HG02588 (cell line): Measurements from ENCODE around the gene MKI67.
"Not testable (repeated sequence)": the region's sequence is repeated elsewhere in the genome, so short reads cannot be mapped to it uniquely, and the experiment has no call there.

ENCODE experiments used
- ATAC-seq: cut with Tn5 transposase; IDR thresholded peaks from one replicate; pipeline ENCODE4 v1.9.1; 2021; ENCODE audit warnings: mild to moderate bottlenecking, moderate library complexity; ENCODE audit not compliant: unreplicated experiment

Gene MKI67, protein sequence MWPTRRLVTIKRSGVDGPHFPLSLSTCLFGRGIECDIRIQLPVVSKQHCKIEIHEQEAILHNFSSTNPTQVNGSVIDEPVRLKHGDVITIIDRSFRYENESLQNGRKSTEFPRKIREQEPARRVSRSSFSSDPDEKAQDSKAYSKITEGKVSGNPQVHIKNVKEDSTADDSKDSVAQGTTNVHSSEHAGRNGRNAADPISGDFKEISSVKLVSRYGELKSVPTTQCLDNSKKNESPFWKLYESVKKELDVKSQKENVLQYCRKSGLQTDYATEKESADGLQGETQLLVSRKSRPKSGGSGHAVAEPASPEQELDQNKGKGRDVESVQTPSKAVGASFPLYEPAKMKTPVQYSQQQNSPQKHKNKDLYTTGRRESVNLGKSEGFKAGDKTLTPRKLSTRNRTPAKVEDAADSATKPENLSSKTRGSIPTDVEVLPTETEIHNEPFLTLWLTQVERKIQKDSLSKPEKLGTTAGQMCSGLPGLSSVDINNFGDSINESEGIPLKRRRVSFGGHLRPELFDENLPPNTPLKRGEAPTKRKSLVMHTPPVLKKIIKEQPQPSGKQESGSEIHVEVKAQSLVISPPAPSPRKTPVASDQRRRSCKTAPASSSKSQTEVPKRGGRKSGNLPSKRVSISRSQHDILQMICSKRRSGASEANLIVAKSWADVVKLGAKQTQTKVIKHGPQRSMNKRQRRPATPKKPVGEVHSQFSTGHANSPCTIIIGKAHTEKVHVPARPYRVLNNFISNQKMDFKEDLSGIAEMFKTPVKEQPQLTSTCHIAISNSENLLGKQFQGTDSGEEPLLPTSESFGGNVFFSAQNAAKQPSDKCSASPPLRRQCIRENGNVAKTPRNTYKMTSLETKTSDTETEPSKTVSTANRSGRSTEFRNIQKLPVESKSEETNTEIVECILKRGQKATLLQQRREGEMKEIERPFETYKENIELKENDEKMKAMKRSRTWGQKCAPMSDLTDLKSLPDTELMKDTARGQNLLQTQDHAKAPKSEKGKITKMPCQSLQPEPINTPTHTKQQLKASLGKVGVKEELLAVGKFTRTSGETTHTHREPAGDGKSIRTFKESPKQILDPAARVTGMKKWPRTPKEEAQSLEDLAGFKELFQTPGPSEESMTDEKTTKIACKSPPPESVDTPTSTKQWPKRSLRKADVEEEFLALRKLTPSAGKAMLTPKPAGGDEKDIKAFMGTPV (N-terminal part only)

GRCh38 chr10:128125944-128126764 is at the start of gene MKI67:
TSS of gene MKI67 (minus strand) at chr10:128126423. CDS start at chr10:128125667, 756 bp downstream.
- ATAC-seq, result peak; percentile 84

DNA sequence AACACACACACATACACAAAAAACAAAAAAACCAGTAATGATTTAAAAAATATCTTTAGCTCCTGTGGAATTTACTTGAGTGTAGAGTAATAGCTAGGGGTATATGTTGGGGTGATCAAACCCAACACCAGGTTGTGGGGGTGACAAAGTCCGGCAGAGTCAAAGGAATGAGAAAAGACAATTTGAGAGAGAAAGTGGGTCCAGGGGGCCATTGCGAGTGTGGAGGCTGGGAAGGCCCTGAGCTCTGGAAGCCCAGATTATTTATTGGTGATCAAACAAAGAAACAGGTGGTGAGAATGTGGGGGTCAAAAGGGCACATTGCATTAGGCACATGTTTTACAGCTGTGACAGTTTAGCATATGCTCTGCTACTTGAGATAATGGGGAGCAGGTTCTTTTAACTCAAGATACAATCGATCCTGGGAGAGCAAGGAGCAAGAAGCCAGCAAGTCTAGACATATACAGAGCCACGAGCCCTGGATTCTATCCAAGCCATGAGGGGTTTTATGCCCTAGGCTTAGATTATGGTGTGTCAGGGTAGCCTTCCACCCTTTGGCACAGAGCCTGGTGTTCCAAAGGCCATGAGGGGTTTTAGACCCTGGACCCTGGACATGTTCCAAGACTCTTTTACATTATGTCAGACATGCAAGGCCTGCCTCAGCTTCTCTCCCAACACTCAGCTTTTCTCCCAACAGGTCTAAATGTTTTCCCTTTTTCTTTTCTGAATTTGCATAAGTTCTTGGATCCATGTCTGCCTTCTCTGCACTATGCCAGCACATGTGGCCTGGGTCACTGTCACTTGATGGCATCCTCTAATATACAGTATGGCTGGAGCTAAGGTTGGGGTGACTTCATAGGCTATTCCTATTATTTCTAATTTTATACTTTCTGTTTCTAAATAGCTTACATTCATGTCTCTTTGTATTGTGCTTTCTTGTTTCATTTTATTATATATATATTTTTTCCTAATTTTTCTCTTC is 48.6 kb upstream of the MKI67 start:
- ATAC-seq, result no peak

GRCh38 chr10:128173386-128173785 is 47.2 kb upstream of the MKI67 start:
- ATAC-seq, result no peak

- no peak for ATAC-seq
Measured at GRCh38 chr10:128172756-128173155, 46.5 kb upstream of the MKI67 start.

DNA sequence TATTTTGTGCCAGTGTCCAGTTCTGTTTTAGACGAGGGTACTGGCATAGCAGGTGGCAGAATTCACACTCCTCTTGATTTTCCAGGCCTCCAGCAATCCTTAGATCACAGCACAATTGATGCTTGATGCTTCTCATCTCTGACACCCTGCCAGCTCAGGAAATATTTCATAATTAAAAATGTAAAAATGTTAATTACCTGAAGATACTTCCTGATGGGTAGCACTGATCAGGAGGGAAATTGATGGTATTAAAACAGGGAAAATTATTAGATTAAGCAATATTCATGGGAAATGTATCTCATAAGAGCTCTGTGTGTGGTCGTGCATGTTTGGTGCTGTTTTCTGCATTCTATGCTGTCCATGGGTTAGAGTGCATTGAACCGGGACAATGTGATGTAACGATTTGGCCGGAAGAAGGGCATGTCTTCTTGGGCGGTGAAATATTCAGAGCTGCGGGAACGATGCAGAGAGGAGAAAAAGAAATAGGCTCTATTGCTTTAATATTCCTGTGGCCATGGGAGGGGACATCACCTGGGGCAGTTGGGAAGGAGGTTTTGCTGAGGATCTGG is 43.7 kb upstream of the MKI67 start:
- no peak for ATAC-seq

DNA sequence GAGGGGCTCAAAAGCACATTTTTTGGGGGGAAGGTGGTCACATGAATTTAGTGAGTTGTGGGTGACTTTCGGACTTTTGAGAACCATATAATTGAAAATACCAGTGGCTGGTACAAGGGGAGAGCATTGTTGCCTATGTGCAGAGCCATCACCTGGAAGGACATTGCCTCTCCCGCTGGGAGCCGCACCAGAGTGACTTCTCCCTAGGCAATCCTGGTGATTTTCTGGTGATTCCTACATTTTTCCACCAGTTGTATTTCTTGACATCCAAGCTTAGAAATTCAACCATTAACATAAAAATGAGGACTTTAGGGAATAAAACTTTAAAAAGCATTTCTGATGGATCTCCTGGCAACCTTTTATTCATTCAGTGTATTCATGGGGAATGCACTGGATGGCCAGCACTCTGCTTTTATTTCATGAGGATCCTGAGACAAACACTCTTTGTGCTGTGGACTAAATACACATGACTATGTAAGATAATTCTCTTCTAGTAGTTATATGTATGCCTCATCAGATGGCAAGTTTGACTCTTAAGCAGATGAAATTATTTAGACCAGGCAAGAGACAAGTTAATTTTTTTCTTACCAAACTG is 41.8 kb upstream of the MKI67 start:
- ATAC-seq, result no peak

DNA sequence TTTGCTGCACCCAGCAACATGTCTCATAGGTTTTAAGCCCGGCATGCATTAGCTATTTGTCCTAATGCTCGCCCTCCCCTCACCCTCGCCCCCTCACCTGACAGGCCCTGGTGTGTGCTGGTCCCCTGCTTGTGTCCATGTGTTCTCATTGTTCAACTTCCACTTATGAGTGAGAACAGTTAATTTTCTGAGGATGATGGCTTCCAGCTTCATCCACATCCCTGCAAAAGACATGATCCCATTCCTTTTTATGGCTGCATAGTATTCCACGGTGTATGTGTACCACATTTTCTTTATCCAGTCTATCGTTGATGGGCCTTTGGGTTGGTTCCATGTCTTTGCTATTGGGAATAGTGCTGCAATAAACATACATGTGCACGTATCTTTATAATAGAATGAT is 40.9 kb upstream of the MKI67 start:
- ATAC-seq, result not testable (repeated sequence)

GRCh38 chr10:128166151-128166550 is 39.9 kb upstream of the MKI67 start:
- no peak for ATAC-seq

DNA sequence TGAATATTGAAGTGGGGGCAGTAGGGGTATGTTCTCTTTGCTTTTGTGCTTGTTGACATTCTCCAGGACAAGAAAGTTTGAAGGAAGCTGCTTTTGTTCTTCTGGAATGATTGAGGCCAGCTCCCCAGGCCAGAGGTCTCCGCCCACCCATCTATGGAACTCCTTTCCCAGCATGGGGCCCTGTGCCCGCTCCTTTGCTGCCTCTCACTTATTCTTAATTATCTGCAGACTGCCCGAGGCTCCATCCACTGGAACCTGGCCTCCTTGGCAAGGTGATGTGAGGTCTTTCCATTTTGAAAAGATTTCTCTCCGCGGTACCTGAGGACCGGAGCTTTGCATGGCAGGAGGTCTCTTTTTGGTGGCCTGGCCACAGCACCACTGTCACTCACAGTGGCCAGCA is 39.3 kb upstream of the MKI67 start:
- no peak for ATAC-seq

DNA sequence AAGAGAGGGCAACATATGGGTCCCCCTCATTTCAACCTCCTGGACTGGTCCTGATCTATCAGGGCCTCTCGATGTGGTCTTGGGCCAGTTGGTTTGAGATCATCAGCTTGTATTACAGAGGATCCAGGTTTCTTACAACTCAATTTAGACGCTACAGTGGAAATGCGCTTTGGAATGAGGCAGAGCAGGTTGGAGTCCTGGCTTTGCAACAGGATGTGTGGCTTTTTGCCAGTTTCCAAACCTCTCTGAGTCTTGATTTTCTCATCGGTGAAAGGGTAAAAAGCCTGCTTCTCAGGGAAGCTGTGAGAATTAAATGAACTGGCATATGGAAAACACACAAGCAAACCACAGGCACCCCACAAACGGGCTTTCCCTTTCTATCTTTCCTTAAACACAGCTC is 37.5 kb upstream of the MKI67 start:
- ATAC-seq, result no peak

GRCh38 chr10:128161031-128161430 is 34.8 kb upstream of the MKI67 start:
- ATAC-seq, result no peak

DNA sequence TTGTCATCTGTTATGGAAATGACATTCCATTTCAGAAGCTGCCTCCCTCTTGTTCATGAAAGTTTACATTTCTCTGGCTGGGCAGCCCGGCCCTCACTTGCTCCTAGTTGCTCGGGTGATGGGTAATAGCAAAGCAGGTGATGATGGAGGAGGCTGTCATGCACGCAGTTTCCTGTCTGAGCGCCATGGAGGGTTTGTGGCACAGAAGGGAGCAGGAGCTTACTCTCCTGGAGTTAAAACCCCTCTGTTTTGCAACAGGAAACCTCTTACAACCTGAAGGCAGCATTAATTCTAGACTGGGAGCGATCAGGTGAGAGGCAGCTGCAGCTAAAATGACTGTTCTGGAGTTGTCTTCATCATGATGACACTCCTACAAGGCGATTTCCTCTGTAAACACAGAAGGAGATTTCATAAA is 34.1 kb upstream of the MKI67 start:
- ATAC-seq, result no peak

- no peak for ATAC-seq
Measured at GRCh38 chr10:128158021-128158795, 32.0 kb upstream of the MKI67 start.

DNA sequence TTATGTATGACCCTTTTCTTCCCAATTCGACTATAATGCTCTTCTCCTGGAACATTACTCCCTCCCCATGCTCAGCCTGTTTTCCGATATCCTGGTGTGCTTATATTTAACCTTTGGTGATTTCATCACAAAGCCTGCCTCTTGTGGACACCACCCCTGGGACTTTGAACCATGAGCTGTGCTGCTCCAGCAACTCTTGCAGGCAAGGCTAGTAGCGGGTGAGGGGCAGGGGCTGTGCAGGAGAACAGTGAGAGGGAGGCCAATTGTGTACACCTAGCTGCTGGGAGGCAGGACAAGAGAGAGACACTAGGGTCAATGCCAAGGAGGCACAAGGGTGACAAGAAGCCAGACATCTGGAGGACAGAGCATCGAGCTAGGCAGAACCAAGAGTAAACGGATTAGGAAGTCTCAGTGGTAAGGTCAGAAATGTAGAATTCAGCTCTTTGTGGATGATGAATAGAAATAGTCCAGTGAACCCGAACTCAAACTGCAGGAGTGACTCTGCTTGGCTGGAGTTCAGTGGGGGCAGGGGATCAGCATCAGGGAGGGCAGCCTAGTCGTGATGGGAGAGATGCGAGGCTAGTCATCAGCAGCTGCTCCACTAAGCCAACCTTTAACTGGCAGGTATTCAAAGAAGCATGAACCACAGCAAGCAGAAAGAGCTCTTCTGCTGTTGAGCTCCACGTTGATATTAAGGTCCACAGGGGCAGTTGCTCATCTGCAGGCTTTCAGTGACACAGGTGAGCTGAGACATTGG is 31.0 kb upstream of the MKI67 start:
- ATAC-seq, result no peak

DNA sequence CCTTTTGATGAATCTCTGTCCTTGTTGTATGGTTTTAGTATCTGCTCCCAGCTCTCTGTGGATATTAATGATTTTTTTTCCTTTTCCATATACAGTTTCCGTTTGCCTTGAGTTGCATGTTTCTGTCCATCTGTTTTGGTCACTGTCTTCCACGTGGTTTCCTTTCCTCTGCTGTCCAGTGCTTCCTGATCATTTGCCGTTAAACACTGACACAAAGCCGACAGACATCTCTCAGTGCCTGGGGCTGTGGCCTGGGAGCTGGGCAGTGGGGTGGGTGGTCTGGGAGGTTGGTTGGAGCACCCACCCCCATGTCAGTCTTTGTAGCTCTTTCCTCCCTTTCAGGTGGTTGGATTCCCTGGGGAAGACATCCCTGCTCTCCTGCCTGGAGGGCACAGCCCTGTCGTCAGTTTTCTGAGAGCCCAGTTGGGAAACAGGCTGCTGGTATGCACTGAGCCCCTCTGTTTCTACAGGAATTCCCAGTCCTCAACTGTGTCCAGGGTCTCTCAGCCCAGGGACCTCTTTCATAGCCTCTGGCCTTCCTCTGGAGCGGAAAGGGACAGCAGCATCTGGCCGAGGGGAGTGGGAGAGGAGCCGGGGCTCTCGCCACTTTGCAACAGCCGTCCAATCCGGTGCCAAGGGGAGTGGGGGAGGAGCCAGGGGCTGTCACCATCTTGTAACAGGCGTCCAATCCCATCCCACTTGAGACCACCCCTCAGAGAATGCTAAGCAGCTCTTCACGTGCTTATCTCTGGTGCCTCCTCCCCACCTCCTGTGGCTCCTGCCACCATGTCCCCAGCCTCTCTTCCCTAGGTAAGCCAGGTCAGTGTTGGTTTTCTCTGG is 26.7 kb upstream of the MKI67 start:
- ATAC-seq, result no peak

GRCh38 chr10:128151031-128151430 is 24.8 kb upstream of the MKI67 start:
- ATAC-seq, result no peak
